ENCODE data around the gene IFI27L2.

Gene IFI27L2

DNA sequence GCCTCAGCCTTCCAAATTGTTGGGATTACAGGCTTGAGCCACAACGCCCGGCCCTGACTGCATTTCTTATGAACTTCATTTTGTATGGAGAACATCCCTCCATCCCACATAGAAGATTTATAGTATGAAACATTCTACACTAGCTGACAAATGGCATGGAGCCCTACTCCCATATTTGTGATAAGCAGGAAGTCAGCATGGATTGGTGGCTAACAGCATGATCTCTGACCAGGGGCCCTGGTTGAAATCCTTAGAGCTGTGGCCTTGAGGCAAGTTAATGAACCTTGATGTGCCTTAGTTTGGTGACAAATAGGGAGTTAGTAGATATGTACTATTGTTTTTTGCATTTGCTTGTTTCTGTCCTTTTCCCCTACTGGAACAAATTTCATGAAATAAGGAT is 36.0 kb downstream of the IFI27L2 start:
- DNase-seq (ENCODE audit: low spot score) = no peak
- TF ChIP-seq, protein P1, sequence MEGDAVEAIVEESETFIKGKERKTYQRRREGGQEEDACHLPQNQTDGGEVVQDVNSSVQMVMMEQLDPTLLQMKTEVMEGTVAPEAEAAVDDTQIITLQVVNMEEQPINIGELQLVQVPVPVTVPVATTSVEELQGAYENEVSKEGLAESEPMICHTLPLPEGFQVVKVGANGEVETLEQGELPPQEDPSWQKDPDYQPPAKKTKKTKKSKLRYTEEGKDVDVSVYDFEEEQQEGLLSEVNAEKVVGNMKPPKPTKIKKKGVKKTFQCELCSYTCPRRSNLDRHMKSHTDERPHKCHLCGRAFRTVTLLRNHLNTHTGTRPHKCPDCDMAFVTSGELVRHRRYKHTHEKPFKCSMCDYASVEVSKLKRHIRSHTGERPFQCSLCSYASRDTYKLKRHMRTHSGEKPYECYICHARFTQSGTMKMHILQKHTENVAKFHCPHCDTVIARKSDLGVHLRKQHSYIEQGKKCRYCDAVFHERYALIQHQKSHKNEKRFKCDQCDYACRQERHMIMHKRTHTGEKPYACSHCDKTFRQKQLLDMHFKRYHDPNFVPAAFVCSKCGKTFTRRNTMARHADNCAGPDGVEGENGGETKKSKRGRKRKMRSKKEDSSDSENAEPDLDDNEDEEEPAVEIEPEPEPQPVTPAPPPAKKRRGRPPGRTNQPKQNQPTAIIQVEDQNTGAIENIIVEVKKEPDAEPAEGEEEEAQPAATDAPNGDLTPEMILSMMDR (conservative IDR thresholded peaks at IDR 0.05; ENCODE audit: low read depth) = no peak
- CTCF ChIA-PET = interaction anchor here (0.6 to 0.7 kb wide), 3 partner anchors 85 to 858 kb away, joined by 3 read pairs; no protein-coding TSS in a partner anchor
- no peak overlapping the region for H3K27ac ChIP-seq
- POLR2A ChIA-PET (ENCODE audit: low non-redundant PET) = no interaction called here

DNA sequence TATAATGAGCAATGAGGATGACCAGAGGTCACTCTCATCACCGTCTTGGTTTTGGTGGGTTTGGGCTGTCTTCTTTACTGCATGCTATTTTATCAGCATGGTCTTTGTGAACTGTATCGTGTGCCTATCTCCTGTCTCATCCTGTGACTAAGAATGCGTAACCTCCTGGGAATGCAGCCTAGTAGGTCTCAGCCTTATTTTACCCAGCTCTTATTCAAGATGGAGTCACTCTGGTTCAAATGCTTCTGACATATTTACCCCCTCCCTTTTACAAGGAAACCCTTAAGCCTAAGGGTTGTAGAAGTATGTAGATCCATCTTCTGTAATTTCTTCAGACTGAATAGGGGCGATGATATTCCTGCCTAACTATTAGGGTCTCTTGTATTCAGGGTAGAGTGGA is 39.9 kb downstream of the IFI27L2 start:
- TF ChIP-seq, protein P1 (conservative IDR thresholded peaks at IDR 0.05; ENCODE audit: low read depth) = no peak
- no peak overlapping the region for H3K27ac ChIP-seq
- ChIA-PET POLR2A (ENCODE audit: low non-redundant PET) (no interaction called here), CTCF (no interaction called here)
- no peak for DNase-seq (ENCODE audit: low spot score)

DNA sequence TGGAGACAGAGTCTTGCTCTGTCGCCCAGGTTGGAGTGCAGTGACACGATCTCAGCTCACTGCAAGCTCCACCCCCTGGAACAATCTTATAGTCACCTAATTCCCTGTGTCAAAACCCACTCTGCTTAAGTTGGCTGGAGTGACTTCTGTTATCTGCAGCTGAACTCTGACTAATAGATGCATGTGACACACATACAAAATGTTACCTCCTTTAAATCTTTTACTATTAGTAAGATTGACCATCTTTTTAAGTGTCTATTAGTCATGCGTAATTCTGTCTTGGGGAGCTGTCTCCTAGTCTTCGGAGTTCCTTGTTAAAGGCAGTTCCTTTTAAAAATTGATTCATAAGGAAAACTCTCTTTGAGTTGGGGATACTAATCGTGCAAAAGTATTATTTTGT is 40.9 kb downstream of the IFI27L2 start:
- CTCF ChIA-PET = no interaction called here
- POLR2A ChIA-PET (ENCODE audit: low non-redundant PET) = interaction anchor here (0.6 kb wide), 1 partner anchor 53 kb away, joined by 5 read pairs; no protein-coding TSS in a partner anchor
- DNase-seq (ENCODE audit: low spot score) = no peak
- no peak overlapping the region for H3K27ac ChIP-seq
- TF ChIP-seq, protein P1 (conservative IDR thresholded peaks at IDR 0.05; ENCODE audit: low read depth) = no peak

DNA sequence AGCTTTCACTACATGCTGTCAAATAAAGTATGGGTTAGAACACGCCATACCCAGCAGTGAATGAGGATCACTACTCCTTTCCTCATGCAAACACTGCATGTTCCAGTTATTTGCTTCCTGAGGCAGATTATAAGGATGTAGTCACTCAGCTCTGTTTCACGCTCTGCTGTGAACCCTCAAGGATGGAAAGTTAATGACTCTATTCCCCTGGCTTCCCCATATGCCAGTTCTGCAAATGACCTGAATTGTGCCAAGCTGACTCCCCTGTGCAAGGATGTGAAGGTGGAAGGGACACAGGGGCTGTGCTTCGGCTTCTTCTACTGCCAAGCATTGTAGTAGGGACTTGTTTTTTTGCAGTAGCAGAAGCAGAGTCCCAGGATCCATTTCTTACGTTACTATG is 41.5 kb downstream of the IFI27L2 start:
- no peak for DNase-seq (ENCODE audit: low spot score)
- ChIA-PET CTCF (interaction anchor here (0.7 kb wide), 2 partner anchors 265 to 1233 kb away, joined by 3 to 4 read pairs; no protein-coding TSS in a partner anchor), POLR2A (ENCODE audit: low non-redundant PET) (no interaction called here)
- H3K27ac ChIP-seq = no peak overlapping the region
- TF ChIP-seq, protein P1 (conservative IDR thresholded peaks at IDR 0.05; ENCODE audit: low read depth) = no peak

- CTCF ChIA-PET = no interaction called here
- POLR2A ChIA-PET (ENCODE audit: low non-redundant PET) = no interaction called here
- no peak for DNase-seq (ENCODE audit: low spot score)
- H3K27ac ChIP-seq = peak overlapping the region; percentile 83
- TF ChIP-seq, protein P1 (conservative IDR thresholded peaks at IDR 0.05; ENCODE audit: low read depth) = no peak
Measured at GRCh38 chr14:94081386-94081820, 48.0 kb downstream of the IFI27L2 start.

GRCh38 chr14:94080621-94081385 is 48.6 kb downstream of the IFI27L2 start, which contains the start of the genes DDX24 and IFI27L1:
DDX24 (minus strand) TSS chr14:94081202; CDS start chr14:94079742, 1,460 bp downstream.
IFI27L1 (plus strand) TSS chr14:94081310; CDS start chr14:94096938, 15,628 bp downstream.
- ChIA-PET CTCF (interaction anchor here (0.6 kb wide), 1 partner anchor 99 kb away, joined by 3 read pairs; no protein-coding TSS in a partner anchor), POLR2A (ENCODE audit: low non-redundant PET) (no interaction called here)

More at GRCh38 chr14:94080621-94081385, 48.6 kb downstream of the IFI27L2 start, which contains the start of the genes DDX24 and IFI27L1:
- DNase-seq (ENCODE audit: low spot score) = peak; percentile 99
- H3K27ac ChIP-seq = peak within 1 kb of the TSS; percentile 83
- TF ChIP-seq, protein P1 (conservative IDR thresholded peaks at IDR 0.05; ENCODE audit: low read depth) = no peak
